Erythroblast (primary cell): ENCODE results near the gene UBA3.

ENCODE experiments used
- GATA1 ChIP-seq: IDR thresholded peaks from 2 replicates; pipeline ENCODE4 v1.6.1; 2011; ENCODE audit warnings: low read depth, mild to moderate bottlenecking, control low read depth, low read length, moderate library complexity
- POLR2A ChIP-seq: IDR thresholded peaks from 2 replicates; pipeline ENCODE4 v1.6.1; 2011; ENCODE audit warnings: mild to moderate bottlenecking, low read length

DNA sequence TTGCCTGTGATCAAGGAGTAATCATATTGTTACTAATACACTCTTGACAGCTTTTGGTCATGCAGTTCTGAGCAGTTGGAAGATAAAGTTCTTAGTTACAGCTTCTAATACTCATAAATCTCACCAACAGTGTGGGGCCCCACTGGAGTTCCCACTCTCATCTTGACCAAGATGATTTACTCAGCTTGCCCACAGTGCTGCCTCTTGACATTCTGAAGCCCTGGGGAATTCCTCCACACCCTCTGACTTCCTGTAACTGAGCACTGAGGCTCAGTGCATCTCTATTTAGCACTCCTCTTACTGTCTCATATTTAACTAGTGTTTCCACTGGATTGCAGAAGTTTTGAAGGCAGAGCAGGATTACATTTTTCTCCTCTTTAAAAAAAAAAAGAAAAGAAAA, 2.6 kb upstream of the UBA3 start:
- no peak for TF ChIP-seq POLR2A
- no peak for TF ChIP-seq GATA1
